Raji (cell line): Measurements from ENCODE around the gene CHN2.

ENCODE experiments used
- POLR2A ChIP-seq: IDR thresholded peaks from 2 replicates; pipeline ENCODE4 v1.6.1; 2011; ENCODE audit warnings: low read depth, low read length, control low read depth; ENCODE audit not compliant: insufficient read depth

The CHN2 gene

DNA sequence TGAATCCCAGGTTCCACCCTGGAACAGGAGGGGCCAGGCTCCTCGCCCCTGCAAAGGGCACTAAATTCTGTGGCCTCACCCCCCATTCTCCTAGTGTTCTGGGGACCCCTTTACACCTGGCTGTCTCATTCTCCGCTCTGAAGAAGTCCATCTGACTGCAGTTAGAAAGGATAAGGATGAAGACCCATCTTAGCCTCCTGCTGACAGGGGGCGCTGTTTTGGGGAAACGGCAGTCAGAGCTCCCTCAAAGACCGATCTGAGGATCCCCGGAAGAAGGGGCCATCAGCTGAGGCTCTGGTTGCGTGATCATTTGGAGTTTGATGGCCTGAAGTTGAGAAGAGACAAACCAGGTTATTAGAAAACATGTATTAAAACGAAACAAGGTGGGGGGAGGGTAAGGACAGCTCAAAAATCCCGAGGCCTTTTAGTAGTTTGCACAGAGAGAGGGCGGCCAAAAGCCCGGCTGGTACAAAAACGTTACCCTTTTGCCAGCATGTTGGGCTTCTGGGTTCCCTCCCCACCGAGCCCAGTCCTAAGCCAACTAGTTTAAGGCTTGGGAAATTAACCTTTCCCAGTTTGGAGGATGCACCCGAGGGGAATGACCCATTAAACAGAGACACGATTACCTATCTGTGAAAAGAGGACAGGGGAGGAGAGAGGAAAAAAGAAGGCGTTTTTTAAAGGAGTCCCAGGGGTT lies 102.8 kb downstream of the CHN2 start:
- TF ChIP-seq POLR2A = no peak

DNA sequence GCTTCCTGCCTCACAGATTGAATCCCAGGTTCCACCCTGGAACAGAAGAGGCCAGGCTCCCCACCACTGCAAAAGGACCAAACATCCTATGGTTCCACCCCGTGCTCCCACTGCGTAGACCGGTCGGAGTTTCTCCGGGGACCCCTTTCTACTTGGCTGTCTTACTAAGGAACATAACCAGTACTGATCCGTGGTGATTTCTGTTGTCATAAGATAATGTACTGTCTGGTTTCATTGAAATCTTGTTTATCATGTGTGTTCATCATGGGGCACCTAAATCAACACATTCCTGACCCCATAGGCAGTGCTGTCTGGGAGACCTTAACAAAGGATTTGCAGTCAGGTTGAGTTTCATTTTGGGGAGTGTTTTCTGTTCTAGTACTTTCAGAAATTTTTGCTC lies 104.5 kb downstream of the CHN2 start:
- TF ChIP-seq POLR2A = no peak

- TF ChIP-seq POLR2A = no peak
Measured at GRCh38 chr7:29300026-29300480, 105.5 kb downstream of the CHN2 start.

DNA sequence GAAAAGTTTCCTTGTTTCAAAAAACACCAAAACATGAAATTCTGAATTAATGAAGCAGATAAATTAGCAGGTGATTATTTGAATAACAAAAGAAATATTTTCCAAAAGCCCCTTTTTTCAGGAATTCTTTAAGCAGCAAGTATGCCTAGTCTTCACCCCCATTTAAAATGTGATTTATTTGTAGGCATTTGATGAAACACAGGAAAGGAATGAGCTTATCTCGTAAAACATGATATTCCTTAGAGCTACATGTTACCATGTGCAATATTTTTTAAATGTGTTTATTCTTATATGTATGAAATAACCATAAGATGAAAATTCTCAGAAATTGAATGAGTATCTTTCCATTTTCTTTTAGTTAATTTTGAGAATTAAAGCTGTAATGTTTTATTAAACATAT lies 106.1 kb downstream of the CHN2 start:
- TF ChIP-seq POLR2A = no peak

DNA sequence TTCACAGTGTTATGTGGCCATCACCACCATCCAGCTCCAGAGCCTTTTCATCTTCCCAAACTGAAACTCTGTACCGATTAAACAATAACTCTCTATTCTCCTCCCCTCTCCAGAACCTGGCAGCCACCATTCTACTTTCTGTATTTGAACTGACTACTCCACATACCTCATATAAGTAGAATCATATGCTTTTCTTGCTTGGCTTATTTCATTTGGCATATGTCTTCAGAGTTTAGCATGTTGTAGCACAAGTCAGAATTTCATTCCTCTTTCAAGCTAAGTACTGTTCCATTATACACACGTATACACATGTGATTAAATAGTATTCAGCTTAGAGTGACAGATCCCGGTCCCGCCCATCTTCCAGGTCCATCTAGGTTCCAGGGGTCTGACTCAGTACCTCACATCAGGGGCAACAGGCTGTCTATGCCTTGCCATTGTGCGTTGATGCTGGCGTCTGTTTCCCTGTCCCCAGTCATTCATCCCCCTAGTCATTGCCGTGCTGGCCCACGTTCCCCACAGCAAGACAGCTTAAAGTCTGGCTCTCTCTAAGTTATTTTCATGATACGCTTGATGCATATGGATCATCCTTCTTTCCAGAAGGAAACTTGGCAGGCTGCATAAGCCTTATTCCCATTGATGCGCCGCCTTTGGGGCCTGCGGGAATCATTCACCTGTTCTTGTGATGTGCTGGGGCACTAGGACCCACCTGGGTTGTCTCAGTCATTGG lies 108.3 kb downstream of the CHN2 start:
- TF ChIP-seq POLR2A = no peak

- TF ChIP-seq POLR2A = no peak
Measured at GRCh38 chr7:29304756-29305155, 110.2 kb downstream of the CHN2 start.

DNA sequence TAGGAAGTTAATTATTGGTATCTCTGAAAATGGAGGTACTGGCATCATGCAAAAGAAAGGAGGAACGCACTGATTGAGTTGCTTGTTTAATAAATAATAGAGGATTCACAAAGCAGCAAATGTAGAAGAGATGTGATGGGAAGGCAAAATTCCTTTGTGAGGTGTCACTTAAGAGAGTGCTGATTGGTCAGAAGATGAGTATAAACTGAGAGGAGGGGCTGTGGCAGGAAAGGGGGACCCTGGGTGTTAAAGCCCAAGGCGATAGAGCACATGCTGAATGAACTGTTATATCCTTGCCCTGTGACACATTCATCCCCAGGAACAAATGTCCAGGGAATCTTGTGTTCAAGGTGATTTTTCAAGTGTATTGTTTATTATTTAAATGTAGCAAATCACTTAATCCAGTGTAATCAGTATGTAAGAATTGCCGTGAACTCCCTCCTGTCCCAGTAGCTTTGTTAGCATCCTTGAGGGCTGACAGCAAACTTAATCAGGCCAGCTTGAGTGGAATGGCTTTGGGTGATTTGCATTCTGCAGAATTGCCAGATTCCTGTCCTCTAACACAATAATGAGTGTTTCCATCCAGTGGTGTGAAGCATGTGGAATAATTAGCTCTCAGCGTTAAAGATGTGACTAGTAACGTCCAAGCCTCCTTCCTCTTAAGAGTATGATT lies 111.9 kb downstream of the CHN2 start:
- no peak for TF ChIP-seq POLR2A

GRCh38 chr7:29308424-29308823 lies 113.8 kb downstream of the CHN2 start:
- no peak for TF ChIP-seq POLR2A

DNA sequence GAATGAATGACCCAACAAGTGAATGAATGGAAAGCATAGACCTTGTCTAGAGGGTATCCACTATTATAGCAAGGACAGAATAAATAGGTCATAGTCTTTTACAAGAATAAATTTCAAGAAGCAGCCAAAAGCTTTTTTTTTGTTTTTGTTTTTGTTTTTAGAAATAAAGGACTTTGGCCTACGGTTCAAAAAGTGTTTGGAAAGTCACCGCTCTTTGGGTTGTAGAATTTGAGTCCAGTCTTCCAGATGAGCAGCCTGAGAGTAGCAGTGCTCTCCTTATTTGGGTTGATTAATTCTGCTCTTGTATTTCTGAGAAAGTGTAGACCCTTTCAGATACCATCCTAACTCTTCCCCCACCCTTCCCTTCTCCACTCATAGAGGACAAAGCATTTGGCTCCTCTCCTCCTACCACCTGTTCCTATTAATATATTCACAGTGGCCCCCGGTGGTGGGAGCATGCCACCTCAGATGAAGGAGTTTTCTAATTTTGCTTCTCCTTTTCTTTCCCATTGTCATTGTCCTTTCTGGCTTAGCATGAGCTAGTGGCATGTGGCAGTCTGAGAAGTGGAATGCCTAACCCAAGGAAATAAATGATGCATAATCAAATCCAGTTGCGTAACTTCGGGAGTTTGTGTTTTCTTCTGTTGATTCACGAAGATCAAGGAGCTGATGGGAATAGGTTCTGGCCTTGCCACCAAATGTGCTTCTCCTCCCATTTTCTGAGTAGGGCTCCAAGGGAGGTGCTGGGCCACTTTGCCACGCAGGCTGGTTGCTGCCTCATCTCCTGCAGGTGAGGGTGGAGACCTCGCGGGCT lies 114.7 kb downstream of the CHN2 start:
- no peak for TF ChIP-seq POLR2A

DNA sequence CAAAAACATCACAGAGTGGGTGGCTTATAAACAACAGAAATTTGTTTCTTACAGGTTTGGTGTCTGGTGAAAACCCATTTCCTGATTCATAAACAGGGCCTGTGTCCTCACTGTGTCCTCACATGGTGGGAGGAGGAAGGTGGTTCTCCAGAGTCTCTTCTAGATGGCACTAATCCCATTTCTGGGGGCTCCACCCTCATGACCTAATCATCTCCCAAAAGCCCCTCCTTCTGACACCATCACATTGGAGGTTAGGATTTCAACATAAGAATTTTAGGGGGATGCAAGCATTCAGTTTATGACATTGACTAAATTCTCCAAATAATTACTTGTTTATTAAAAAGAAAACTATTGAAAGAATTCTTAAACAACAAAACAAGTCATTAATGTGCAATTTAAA lies 116.0 kb downstream of the CHN2 start:
- no peak for TF ChIP-seq POLR2A

- TF ChIP-seq POLR2A = no peak
Measured at GRCh38 chr7:29311314-29311713, 116.7 kb downstream of the CHN2 start.

DNA sequence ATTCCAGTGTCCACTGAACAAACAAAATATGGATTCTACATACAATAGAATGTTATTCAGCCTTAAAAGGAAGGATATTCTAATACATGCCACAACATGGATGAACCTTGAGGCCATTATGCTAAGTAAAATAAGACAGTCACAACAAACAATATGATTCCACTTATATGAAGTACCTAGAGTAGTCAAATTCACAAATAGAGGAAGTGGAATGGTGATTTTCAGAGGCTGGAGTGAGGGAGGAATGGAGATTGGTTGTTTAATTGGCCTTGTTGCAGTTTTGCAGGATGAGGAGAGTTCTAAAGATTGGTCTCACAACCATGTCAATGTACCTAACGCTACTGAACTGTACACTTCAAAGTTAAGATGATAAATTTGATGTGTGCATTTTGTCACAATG lies 119.6 kb downstream of the CHN2 start:
- TF ChIP-seq POLR2A = no peak

DNA sequence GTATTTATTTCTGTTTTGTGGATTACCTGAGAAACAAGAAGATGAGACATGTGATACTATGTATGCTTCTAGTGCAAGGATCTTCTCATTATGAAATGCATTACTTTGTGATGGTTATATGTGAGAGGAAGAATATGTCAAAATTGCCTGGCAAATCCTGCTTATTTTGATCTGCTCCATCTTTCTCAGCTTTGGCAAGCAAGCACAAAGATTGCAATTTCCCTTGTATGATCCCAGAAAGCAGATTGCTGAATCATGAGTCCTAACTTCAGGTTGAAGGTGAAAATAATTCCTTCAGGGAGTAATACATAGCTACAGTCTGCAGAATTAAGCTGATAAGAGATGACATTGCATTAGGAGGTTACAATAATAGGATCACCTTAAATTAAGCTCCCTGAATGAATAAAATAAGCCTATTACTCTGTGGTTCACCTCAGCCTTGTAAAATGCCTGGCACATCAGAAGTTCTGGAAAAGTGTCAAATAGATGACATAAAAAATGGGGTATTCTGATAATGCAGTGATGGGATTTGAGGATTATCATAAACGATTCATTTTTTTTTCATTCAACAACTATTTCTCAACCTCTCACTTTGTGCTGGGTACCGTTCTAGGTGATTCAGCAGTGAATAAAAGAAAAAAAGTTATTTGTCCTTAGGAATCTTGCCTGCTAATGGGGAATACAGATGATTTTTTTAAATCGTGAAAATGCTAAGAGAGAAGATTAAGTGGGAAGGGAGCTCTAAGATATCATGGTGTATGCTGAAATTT lies 120.7 kb downstream of the CHN2 start:
- TF ChIP-seq POLR2A = no peak

DNA sequence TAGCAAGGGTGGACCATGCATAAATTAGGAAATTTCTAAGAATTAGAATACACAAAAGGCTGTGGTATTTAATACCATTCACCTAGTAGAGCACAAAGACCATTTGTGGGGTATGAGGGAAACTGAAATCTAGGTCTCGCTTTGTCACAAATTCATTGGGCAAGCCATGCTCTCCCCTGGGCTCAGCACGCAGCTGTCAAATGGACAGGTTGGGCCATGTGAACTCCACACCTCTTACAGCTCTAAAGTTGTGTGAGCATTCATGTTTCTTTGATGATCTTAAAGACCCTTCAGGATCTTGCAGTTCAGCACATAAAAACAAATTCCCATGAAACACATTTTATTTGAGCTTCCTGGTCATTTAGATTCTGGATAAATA lies 121.3 kb downstream of the CHN2 start:
- TF ChIP-seq POLR2A = no peak
